ENCODE data around the gene NACAD.

Gene NACAD

GRCh38 chr7:45092931-45093235, 4.1 kb upstream of the NACAD start:
- Mint-ChIP-seq H3K36me3 (ENCODE audit: insufficient read depth) (peaks cover 2% of the 10 kb centered on the region), H3K27ac (ENCODE audit: low read depth) (no peak overlapping the region), H3K4me1 (no peaks in the 10 kb centered on the region), H3K4me3 (no peak overlapping the region), H3K9me3 (peaks cover 5% of the 10 kb centered on the region), H3K27me3 (peaks cover 10% of the 10 kb centered on the region)
- ATAC-seq (replicated peaks; ENCODE audit: extremely low read depth, poor library complexity, severe bottlenecking) (no peak), DNase-seq (ENCODE audit: low spot score in 2 of 2) (no peak)

GRCh38 chr7:45092100-45092930, 3.5 kb upstream of the NACAD start:
- H3K36me3 Mint-ChIP-seq (ENCODE audit: insufficient read depth): peaks cover 2% of the 10 kb centered on the region

GRCh38 chr7:45089341-45089891, 647 bp upstream of the NACAD start:
- H3K4me1 Mint-ChIP-seq: no peaks in the 10 kb centered on the region
- H3K9me3 Mint-ChIP-seq: peaks cover 5% of the 10 kb centered on the region
- H3K27me3 Mint-ChIP-seq: peaks cover 10% of the 10 kb centered on the region
- H3K27ac Mint-ChIP-seq (ENCODE audit: low read depth): peak overlapping the region; percentile 79
- peaks cover 2% of the 10 kb centered on the region for H3K36me3 Mint-ChIP-seq (ENCODE audit: insufficient read depth)
- peak overlapping the region; percentile 74 for H3K4me3 Mint-ChIP-seq
- ATAC-seq (replicated peaks; ENCODE audit: extremely low read depth, poor library complexity, severe bottlenecking): peak; percentile 57
- DNase-seq (ENCODE audit: low spot score in 2 of 2): peak; percentile 37 to 55

More at GRCh38 chr7:45092100-45092930, 3.5 kb upstream of the NACAD start:
- ATAC-seq (replicated peaks; ENCODE audit: extremely low read depth, poor library complexity, severe bottlenecking) (no peak), DNase-seq (ENCODE audit: low spot score in 2 of 2) (no peak)
- peaks cover 5% of the 10 kb centered on the region for H3K9me3 Mint-ChIP-seq
- no peak overlapping the region for H3K4me3 Mint-ChIP-seq
- no peak overlapping the region for H3K27ac Mint-ChIP-seq (ENCODE audit: low read depth)
- peaks cover 10% of the 10 kb centered on the region for H3K27me3 Mint-ChIP-seq
- H3K4me1 Mint-ChIP-seq: no peaks in the 10 kb centered on the region

- Mint-ChIP-seq H3K4me3 (peak overlapping the region; percentile 38), H3K9me3 (no peaks in the 10 kb centered on the region), H3K27ac (ENCODE audit: low read depth) (no peak overlapping the region), H3K36me3 (ENCODE audit: insufficient read depth) (peaks cover 2% of the 10 kb centered on the region), H3K27me3 (peaks cover 10% of the 10 kb centered on the region), H3K4me1 (no peaks in the 10 kb centered on the region)
- no peak for DNase-seq (ENCODE audit: low spot score in 2 of 2)
- no peak for ATAC-seq (replicated peaks; ENCODE audit: extremely low read depth, poor library complexity, severe bottlenecking)
These were observed 545 bp downstream of the NACAD start for GRCh38 chr7:45088146-45088701.

GRCh38 chr7:45087301-45088145, 1.2 kb downstream of the NACAD start:
- peak overlapping the region; percentile 38 for H3K4me3 Mint-ChIP-seq
- H3K9me3 Mint-ChIP-seq: no peaks in the 10 kb centered on the region
- no peak overlapping the region for H3K27ac Mint-ChIP-seq (ENCODE audit: low read depth)
- no peak for DNase-seq (ENCODE audit: low spot score in 2 of 2)
- peaks cover 10% of the 10 kb centered on the region for H3K27me3 Mint-ChIP-seq
- H3K36me3 Mint-ChIP-seq (ENCODE audit: insufficient read depth): peaks cover 2% of the 10 kb centered on the region
- no peak for ATAC-seq (replicated peaks; ENCODE audit: extremely low read depth, poor library complexity, severe bottlenecking)
- no peaks in the 10 kb centered on the region for H3K4me1 Mint-ChIP-seq

GRCh38 chr7:45086331-45087065, 2.3 kb downstream of the NACAD start:
- Mint-ChIP-seq H3K9me3 (no peaks in the 10 kb centered on the region), H3K27ac (ENCODE audit: low read depth) (no peak overlapping the region), H3K4me3 (no peak overlapping the region), H3K36me3 (ENCODE audit: insufficient read depth) (peaks cover 2% of the 10 kb centered on the region), H3K27me3 (peaks cover 10% of the 10 kb centered on the region), H3K4me1 (no peaks in the 10 kb centered on the region)
- ATAC-seq (replicated peaks; ENCODE audit: extremely low read depth, poor library complexity, severe bottlenecking): no peak
- DNase-seq (ENCODE audit: low spot score in 2 of 2): no peak

GRCh38 chr7:45085619-45086200, 3.1 kb downstream of the NACAD start:
- no peak for ATAC-seq (replicated peaks; ENCODE audit: extremely low read depth, poor library complexity, severe bottlenecking)
- no peak overlapping the region for H3K27ac Mint-ChIP-seq (ENCODE audit: low read depth)
- peaks cover 10% of the 10 kb centered on the region for H3K27me3 Mint-ChIP-seq
- no peaks in the 10 kb centered on the region for H3K4me1 Mint-ChIP-seq
- DNase-seq (ENCODE audit: low spot score in 2 of 2): no peak
- no peak overlapping the region for H3K4me3 Mint-ChIP-seq
- H3K9me3 Mint-ChIP-seq: no peaks in the 10 kb centered on the region
- H3K36me3 Mint-ChIP-seq (ENCODE audit: insufficient read depth): peaks cover 2% of the 10 kb centered on the region

- DNase-seq (ENCODE audit: low spot score in 2 of 2) (no peak), ATAC-seq (replicated peaks; ENCODE audit: extremely low read depth, poor library complexity, severe bottlenecking) (no peak)
- Mint-ChIP-seq H3K27ac (ENCODE audit: low read depth) (no peak overlapping the region), H3K36me3 (ENCODE audit: insufficient read depth) (peaks cover 2% of the 10 kb centered on the region), H3K9me3 (no peaks in the 10 kb centered on the region), H3K27me3 (peaks cover 9% of the 10 kb centered on the region), H3K4me1 (no peaks in the 10 kb centered on the region), H3K4me3 (no peak overlapping the region)
These were observed 3.7 kb downstream of the NACAD start for GRCh38 chr7:45084901-45085618.

GRCh38 chr7:45084336-45084735, 4.4 kb downstream of the NACAD start:
- peaks cover 3% of the 10 kb centered on the region for H3K36me3 Mint-ChIP-seq (ENCODE audit: insufficient read depth)
- H3K27me3 Mint-ChIP-seq: peaks cover 2% of the 10 kb centered on the region
- no peak overlapping the region for H3K4me3 Mint-ChIP-seq
- no peak overlapping the region for H3K27ac Mint-ChIP-seq (ENCODE audit: low read depth)
- no peak for ATAC-seq (replicated peaks; ENCODE audit: extremely low read depth, poor library complexity, severe bottlenecking)
- DNase-seq (ENCODE audit: low spot score in 2 of 2): no peak
- H3K9me3 Mint-ChIP-seq: no peaks in the 10 kb centered on the region
- no peaks in the 10 kb centered on the region for H3K4me1 Mint-ChIP-seq

GRCh38 chr7:45082831-45083331, 5.9 kb downstream of the NACAD start:
- H3K4me1 Mint-ChIP-seq: peaks cover 10% of the 10 kb centered on the region
- DNase-seq (ENCODE audit: low spot score in 2 of 2) (no peak), ATAC-seq (replicated peaks; ENCODE audit: extremely low read depth, poor library complexity, severe bottlenecking) (no peak)
- H3K27me3 Mint-ChIP-seq: no peaks in the 10 kb centered on the region
- peaks cover 7% of the 10 kb centered on the region for H3K36me3 Mint-ChIP-seq (ENCODE audit: insufficient read depth)
- peak overlapping the region; percentile 76 for H3K27ac Mint-ChIP-seq (ENCODE audit: low read depth)
- no peaks in the 10 kb centered on the region for H3K9me3 Mint-ChIP-seq
- H3K4me3 Mint-ChIP-seq: no peak overlapping the region

- ATAC-seq (replicated peaks; ENCODE audit: extremely low read depth, poor library complexity, severe bottlenecking): no peak
- DNase-seq (ENCODE audit: low spot score in 2 of 2): no peak
- H3K4me1 Mint-ChIP-seq: peaks cover 13% of the 10 kb centered on the region
- H3K4me3 Mint-ChIP-seq: no peak overlapping the region
- peak overlapping the region; percentile 76 for H3K27ac Mint-ChIP-seq (ENCODE audit: low read depth)
- peaks cover 9% of the 10 kb centered on the region for H3K36me3 Mint-ChIP-seq (ENCODE audit: insufficient read depth)
- H3K27me3 Mint-ChIP-seq: no peaks in the 10 kb centered on the region
- H3K9me3 Mint-ChIP-seq: no peaks in the 10 kb centered on the region
These were observed 6.5 kb downstream of the NACAD start for GRCh38 chr7:45082031-45082830.

Data from central memory CD8-positive, alpha-beta T cell (primary cell).